ENCODE results near the gene NUCKS1.
"Not testable (repeated sequence)": the region's sequence is repeated elsewhere in the genome, so short reads cannot be mapped to it uniquely, and the experiment has no call there.

NUCKS1 gene

GRCh38 chr1:205729945-205730610 is 19.9 kb downstream of the NUCKS1 start:
- DNase-seq (ENCODE audit: low spot score): no peak

GRCh38 chr1:205726619-205727125 is 23.3 kb downstream of the NUCKS1 start:
- no peak for DNase-seq (ENCODE audit: low spot score)

- no peak for DNase-seq (ENCODE audit: low spot score)
Measured at GRCh38 chr1:205725514-205725913, 24.5 kb downstream of the NUCKS1 start.

GRCh38 chr1:205720740-205721139 is 29.2 kb downstream of the NUCKS1 start:
- not testable (repeated sequence) for DNase-seq (ENCODE audit: low spot score)

GRCh38 chr1:205719762-205720161 is 30.2 kb downstream of the NUCKS1 start:
- no peak for DNase-seq (ENCODE audit: low spot score)

- DNase-seq (ENCODE audit: low spot score): no peak
Measured at GRCh38 chr1:205719015-205719414, 31.0 kb downstream of the NUCKS1 start.

GRCh38 chr1:205716371-205717132 is 33.4 kb downstream of the NUCKS1 start:
- no peak for DNase-seq (ENCODE audit: low spot score)

GRCh38 chr1:205715628-205716027 is 34.4 kb downstream of the NUCKS1 start:
- no peak for DNase-seq (ENCODE audit: low spot score)

GRCh38 chr1:205714906-205715246 is 35.1 kb downstream of the NUCKS1 start:
- no peak for DNase-seq (ENCODE audit: low spot score)

GRCh38 chr1:205714190-205714905 is 35.6 kb downstream of the NUCKS1 start:
- DNase-seq (ENCODE audit: low spot score): peak; percentile 40

GRCh38 chr1:205711105-205712048 is 38.6 kb downstream of the NUCKS1 start:
- peak; percentile 86 for DNase-seq (ENCODE audit: low spot score)

GRCh38 chr1:205710201-205711062 is 39.5 kb downstream of the NUCKS1 start:
- no peak for DNase-seq (ENCODE audit: low spot score)

GRCh38 chr1:205709640-205710039 is 40.3 kb downstream of the NUCKS1 start:
- no peak for DNase-seq (ENCODE audit: low spot score)

GRCh38 chr1:205709059-205709398 is 41.0 kb downstream of the NUCKS1 start:
- no peak for DNase-seq (ENCODE audit: low spot score)

- DNase-seq (ENCODE audit: low spot score): no peak
Measured at GRCh38 chr1:205706601-205707502, 43.1 kb downstream of the NUCKS1 start.

GRCh38 chr1:205704903-205705302 is 45.1 kb downstream of the NUCKS1 start:
- DNase-seq (ENCODE audit: low spot score): no peak

GRCh38 chr1:205703072-205703471 is 46.9 kb downstream of the NUCKS1 start:
- no peak for DNase-seq (ENCODE audit: low spot score)

- no peak for DNase-seq (ENCODE audit: low spot score)
Measured at GRCh38 chr1:205701891-205702290, 48.1 kb downstream of the NUCKS1 start.

- no peak for DNase-seq (ENCODE audit: low spot score)
Measured at GRCh38 chr1:205701420-205701819, 48.6 kb downstream of the NUCKS1 start.

Measured in globus pallidus (tissue), 1 donor.